Liver (tissue), 9 donors: ENCODE measurements around the gene CWH43. TPM values are rescaled to one million over a fixed set of nuclear protein-coding genes. Genes with fewer than 3 reads are reported as not detected.
"Not testable (repeated sequence)": the region's sequence is repeated elsewhere in the genome, so short reads cannot be mapped to it uniquely, and the experiment has no call there.

ENCODE experiments used
- DNase-seq: peaks from one replicate; pipeline ENCODE4 v3.0.0-alpha.2; 2017; ENCODE audit warnings: low spot score
- H3K27ac ChIP-seq, 2 donors: one replicate each; pipeline ENCODE4 v1.7.0; 2013; ENCODE audit warnings: inconsistent platforms in 2 of 2, low read length in 2 of 2, control low read depth in 1 of 2, low read depth in 1 of 2, mild to moderate bottlenecking in 1 of 2
- H3K27me3 ChIP-seq, 4 donors: one replicate each; pipeline versions ENCODE4 v1.6.1 to v1.7.0; 2013; ENCODE audit warnings: low read length in 3 of 4, inconsistent platforms in 1 of 4, mild to moderate bottlenecking in 1 of 4, moderate library complexity in 1 of 4; ENCODE audit not compliant: control insufficient read depth in 4 of 4, insufficient read depth in 4 of 4
- H3K36me3 ChIP-seq, 4 donors: one replicate each; pipeline versions ENCODE4 v1.6.1 to v1.7.0; 2013; ENCODE audit warnings: low read length in 3 of 4, mild to moderate bottlenecking in 3 of 4, low read depth in 1 of 4, moderate library complexity in 1 of 4; ENCODE audit not compliant: control insufficient read depth in 4 of 4, insufficient read depth in 3 of 4
- H3K4me1 ChIP-seq, 4 donors: one replicate each; pipeline versions ENCODE4 v1.6.1 to v1.7.0; 2013; ENCODE audit warnings: low read length in 3 of 4, mild to moderate bottlenecking in 3 of 4, moderate library complexity in 1 of 4; ENCODE audit not compliant: control insufficient read depth in 4 of 4, insufficient read depth in 4 of 4
- H3K4me3 ChIP-seq, 3 donors: one replicate each; pipeline versions ENCODE4 v1.6.1 to v1.7.0; 2013; ENCODE audit warnings: low read length in 3 of 3, control low read depth in 1 of 3, low read depth in 1 of 3, mild to moderate bottlenecking in 1 of 3
- H3K9ac ChIP-seq, 2 donors: one replicate each; pipeline ENCODE4 v1.7.0; 2013; ENCODE audit warnings: low read length in 2 of 2, mild to moderate bottlenecking in 2 of 2, moderate library complexity in 2 of 2, control low read depth in 1 of 2, low read depth in 1 of 2
- H3K9me3 ChIP-seq, 4 donors: one replicate each; pipeline versions ENCODE4 v1.6.1 to v1.7.0; 2013; ENCODE audit warnings: low read length in 3 of 4; ENCODE audit not compliant: control insufficient read depth in 4 of 4
- EGR1 ChIP-seq, 2 donors: IDR thresholded peaks; 2 replicates each; pipeline ENCODE4 v1.6.1; 2016 to 2018; ENCODE audit warnings: antibody characterized with exemption in 2 of 2, low read depth in 2 of 2
- HNF4A ChIP-seq, 2 donors: conservative IDR thresholded peaks; 2 replicates each; pipeline ENCODE4 v1.6.1; 2016; ENCODE audit warnings: antibody characterized with exemption in 2 of 2, mild to moderate bottlenecking in 2 of 2
- HNF4G ChIP-seq: IDR thresholded peaks from 2 replicates; pipeline ENCODE4 v1.6.1; 2016; ENCODE audit warnings: antibody characterized with exemption
- JUND ChIP-seq, 2 donors: IDR thresholded peaks; 2 replicates each; pipeline ENCODE4 v1.6.1; 2016; ENCODE audit warnings: antibody characterized with exemption in 2 of 2
- NR2F2 ChIP-seq: IDR thresholded peaks from 2 replicates; pipeline ENCODE4 v1.6.1; 2016; ENCODE audit warnings: antibody characterized with exemption
- RAD21 ChIP-seq, 2 donors: IDR thresholded peaks; 2 replicates each; pipeline ENCODE4 v1.6.1; 2016; ENCODE audit warnings: antibody characterized with exemption in 2 of 2, mild to moderate bottlenecking in 2 of 2
- RXRA ChIP-seq, 2 donors: IDR thresholded peaks; 2 replicates each; pipeline ENCODE4 v1.6.1; 2017 to 2018; ENCODE audit warnings: antibody characterized with exemption in 2 of 2, mild to moderate bottlenecking in 1 of 2
- SP1 ChIP-seq: IDR thresholded peaks from 2 replicates; pipeline ENCODE4 v1.6.1; 2018; ENCODE audit warnings: antibody characterized with exemption, mild to moderate bottlenecking
- TAF1 ChIP-seq: conservative IDR thresholded peaks from 2 replicates; pipeline ENCODE4 v1.6.1; 2016; ENCODE audit warnings: antibody characterized with exemption, mild to moderate bottlenecking
- WGBS: extraction: QIAGEN DNeasy Blood & Tissue Kit; methylation state at CpG from one replicate; pipeline ENCODE4 v1.1.7; 2013; 5-methylcytosine and 5-hydroxymethylcytosine counted together
- polyA plus RNA-seq, 2 donors: library from polyadenylated mRNA; stranded (reverse) in 1 of 2; unstranded in 1 of 2; fragments of 200-250 nt in 1 of 2; fragments of >200 nt in 1 of 2; fragmentation: Nextera tagmentation in 1 of 2; extraction: Ambion mirVana in 1 of 2; gene quantifications; one replicate each; pipeline versions ENCODE4 v1.2.1 to v1.2.3, GENCODE V29; 2013 to 2015
- total RNA-seq, 2 donors: library from RNA; depleted of rRNA; stranded (reverse); fragments of >200 nt; gene quantifications; one replicate each; pipeline ENCODE4 v1.2.3, GENCODE V29; 2014
- TF ChIP-seq, protein P1 (sequence below): IDR thresholded peaks from 2 replicates; pipeline ENCODE4 v1.6.1; 2016; ENCODE audit warnings: antibody characterized with exemption, mild to moderate bottlenecking
- TF ChIP-seq, protein P2 (sequence below): IDR thresholded peaks from 2 replicates; pipeline ENCODE4 v1.6.1; 2016; ENCODE audit warnings: antibody characterized with exemption
- TF ChIP-seq, protein P3 (sequence below): IDR thresholded peaks from 2 replicates; pipeline ENCODE4 v1.6.1; 2016; ENCODE audit warnings: antibody characterized with exemption
- donor health status: healthy.
- donor health status: healthy.
- donor health status: healthy.
- donor health status: healthy.
- donor health status: healthy.

Gene CWH43
- total and polyA plus RNA-seq, 4 donors = 0.08 to 0.13 (median 0.10) TPM; not detected in 1

DNA sequence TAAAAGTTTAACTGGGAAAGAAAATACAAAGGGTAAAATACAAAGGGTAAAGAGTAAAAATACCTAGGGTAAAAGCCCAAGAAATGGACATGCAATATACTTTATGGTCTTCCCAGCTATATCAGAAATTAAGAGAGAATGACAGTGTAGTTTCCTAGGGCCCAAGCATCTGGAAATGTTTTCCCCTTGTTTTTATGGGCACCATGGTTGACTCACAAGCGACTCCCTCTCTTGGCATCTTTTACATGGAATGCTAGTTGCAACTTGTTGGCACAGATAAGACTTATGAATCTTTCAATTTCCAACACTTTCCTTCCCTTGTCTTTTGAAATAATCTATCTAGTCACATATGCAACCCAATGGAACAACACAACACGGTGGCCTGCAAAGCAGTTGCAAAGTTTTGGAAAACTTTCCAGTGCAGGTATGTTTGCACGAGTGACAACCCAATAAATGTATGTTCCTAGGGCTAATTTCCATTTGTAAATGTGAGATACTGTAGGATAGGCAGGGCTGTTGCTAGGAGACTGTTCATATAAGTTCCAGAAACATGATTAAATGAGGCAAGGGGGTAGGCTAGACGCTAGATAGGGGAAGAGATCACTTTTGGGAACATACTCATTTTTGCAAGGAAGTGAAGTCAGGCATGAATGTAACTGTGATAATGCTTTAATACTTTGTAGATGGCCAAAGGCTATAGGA is 36.4 kb upstream of the CWH43 start:
- peaks cover 0 to 2% (median 0%) of the 10 kb centered on the region in 4 donors for H3K9me3 ChIP-seq
- TF ChIP-seq HNF4A (conservative IDR thresholded peaks at IDR 0.05) (no peak), RAD21 (IDR thresholded peaks at IDR 0.05) (no peak), TAF1 (no peak), JUND (IDR thresholded peaks at IDR 0.05) (no peak), EGR1 (IDR thresholded peaks at IDR 0.05; ENCODE audit: low read depth in 2 of 2) (no peak), HNF4G (no peak), NR2F2 (no peak), RXRA (IDR thresholded peaks at IDR 0.05) (no peak), SP1 (no peak)
- TF ChIP-seq, protein P1, sequence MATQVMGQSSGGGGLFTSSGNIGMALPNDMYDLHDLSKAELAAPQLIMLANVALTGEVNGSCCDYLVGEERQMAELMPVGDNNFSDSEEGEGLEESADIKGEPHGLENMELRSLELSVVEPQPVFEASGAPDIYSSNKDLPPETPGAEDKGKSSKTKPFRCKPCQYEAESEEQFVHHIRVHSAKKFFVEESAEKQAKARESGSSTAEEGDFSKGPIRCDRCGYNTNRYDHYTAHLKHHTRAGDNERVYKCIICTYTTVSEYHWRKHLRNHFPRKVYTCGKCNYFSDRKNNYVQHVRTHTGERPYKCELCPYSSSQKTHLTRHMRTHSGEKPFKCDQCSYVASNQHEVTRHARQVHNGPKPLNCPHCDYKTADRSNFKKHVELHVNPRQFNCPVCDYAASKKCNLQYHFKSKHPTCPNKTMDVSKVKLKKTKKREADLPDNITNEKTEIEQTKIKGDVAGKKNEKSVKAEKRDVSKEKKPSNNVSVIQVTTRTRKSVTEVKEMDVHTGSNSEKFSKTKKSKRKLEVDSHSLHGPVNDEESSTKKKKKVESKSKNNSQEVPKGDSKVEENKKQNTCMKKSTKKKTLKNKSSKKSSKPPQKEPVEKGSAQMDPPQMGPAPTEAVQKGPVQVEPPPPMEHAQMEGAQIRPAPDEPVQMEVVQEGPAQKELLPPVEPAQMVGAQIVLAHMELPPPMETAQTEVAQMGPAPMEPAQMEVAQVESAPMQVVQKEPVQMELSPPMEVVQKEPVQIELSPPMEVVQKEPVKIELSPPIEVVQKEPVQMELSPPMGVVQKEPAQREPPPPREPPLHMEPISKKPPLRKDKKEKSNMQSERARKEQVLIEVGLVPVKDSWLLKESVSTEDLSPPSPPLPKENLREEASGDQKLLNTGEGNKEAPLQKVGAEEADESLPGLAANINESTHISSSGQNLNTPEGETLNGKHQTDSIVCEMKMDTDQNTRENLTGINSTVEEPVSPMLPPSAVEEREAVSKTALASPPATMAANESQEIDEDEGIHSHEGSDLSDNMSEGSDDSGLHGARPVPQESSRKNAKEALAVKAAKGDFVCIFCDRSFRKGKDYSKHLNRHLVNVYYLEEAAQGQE = no peak
- TF ChIP-seq, protein P2, sequence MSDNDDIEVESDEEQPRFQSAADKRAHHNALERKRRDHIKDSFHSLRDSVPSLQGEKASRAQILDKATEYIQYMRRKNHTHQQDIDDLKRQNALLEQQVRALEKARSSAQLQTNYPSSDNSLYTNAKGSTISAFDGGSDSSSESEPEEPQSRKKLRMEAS = no peak
- TF ChIP-seq, protein P3, sequence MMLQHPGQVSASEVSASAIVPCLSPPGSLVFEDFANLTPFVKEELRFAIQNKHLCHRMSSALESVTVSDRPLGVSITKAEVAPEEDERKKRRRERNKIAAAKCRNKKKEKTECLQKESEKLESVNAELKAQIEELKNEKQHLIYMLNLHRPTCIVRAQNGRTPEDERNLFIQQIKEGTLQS = no peak
- no peak for DNase-seq
- 79% methylated on average over 4 of the region's 4 CpGs for WGBS
- no peak overlapping the region for H3K27ac ChIP-seq
- H3K27me3 ChIP-seq = no peaks in the 10 kb centered on the region
- no peak overlapping the region for H3K4me3 ChIP-seq
- H3K4me1 ChIP-seq = no peaks in the 10 kb centered on the region
- H3K9ac ChIP-seq = no peak overlapping the region
- no peaks in the 10 kb centered on the region for H3K36me3 ChIP-seq

DNA sequence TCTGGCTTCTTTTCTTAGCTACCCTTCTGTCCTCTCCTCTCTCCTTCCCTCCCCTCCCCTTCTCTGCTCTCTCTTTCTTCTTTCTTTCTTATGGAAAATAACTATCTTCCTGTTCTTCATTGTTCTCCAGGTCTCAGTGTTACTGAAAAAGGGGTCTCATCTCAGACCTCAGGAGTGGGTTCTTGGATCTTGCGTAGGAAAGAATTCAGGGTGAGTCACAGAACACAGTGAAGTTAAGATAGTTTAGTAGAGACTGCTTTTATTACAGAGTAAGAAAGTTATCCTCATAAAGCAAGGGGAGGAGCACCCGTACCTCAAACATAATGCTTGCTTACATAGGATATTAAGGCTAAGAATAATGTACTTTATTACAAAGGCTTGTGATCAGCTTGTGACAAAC is 31.8 kb upstream of the CWH43 start:
- no peak for DNase-seq
- no peak for TF ChIP-seq RAD21 (IDR thresholded peaks at IDR 0.05)
- TF ChIP-seq NR2F2 = no peak
- H3K9ac ChIP-seq = no peak overlapping the region
- no peak overlapping the region for H3K4me3 ChIP-seq
- no peaks in the 10 kb centered on the region for H3K36me3 ChIP-seq
- H3K9me3 ChIP-seq = peaks cover 0 to 2% (median 0%) of the 10 kb centered on the region in 4 donors
- H3K4me1 ChIP-seq = no peaks in the 10 kb centered on the region
- no peaks in the 10 kb centered on the region for H3K27me3 ChIP-seq
- 94% methylated on average over 2 of the region's 2 CpGs for WGBS
- no peak overlapping the region for H3K27ac ChIP-seq

DNA sequence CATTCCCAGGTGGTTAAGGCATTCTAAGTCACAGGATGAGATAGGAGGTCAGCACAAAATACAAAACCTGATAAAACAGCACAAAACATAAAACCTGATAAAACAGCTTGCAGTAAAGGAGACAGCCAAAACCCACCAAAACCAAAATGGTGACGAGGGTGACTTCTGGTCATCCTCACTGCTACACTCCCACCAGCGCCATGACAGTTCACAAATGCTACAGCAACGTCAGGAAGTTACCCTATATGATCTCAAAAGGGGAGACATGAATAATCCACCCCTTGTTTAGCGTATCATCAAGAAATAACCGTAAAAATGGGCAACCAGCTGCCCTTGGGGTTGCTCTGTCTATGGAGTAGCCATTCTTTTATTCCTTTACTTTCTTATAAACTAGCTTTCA is 28.7 kb upstream of the CWH43 start:
- not testable (repeated sequence) for H3K9me3 ChIP-seq, H3K27me3 ChIP-seq, H3K9ac ChIP-seq, H3K4me3 ChIP-seq, DNase-seq, H3K4me1 ChIP-seq, H3K36me3 ChIP-seq, H3K27ac ChIP-seq
- WGBS = 88% methylated on average over 5 of the region's 5 CpGs
